Progenitor cell of endocrine pancreas (in vitro differentiated cells): Measurements from ENCODE around the gene FAM24B. TPM values are rescaled to one million over a fixed set of nuclear protein-coding genes. Genes with fewer than 3 reads are reported as not detected.
"Not testable (repeated sequence)": the region's sequence is repeated elsewhere in the genome, so short reads cannot be mapped to it uniquely, and the experiment has no call there.

Source experiments
- DNase-seq: peaks from one replicate; pipeline ENCODE4 v3.0.0; 2021; ENCODE audit warnings: low spot score; ENCODE audit not compliant: unreplicated experiment
- H3K27ac Mint-ChIP-seq: 2 replicates; pipeline ENCODE4 v1.8.0; 2021; ENCODE audit warnings: mild to moderate bottlenecking, moderate library complexity, mixed read lengths
- H3K27me3 Mint-ChIP-seq: 2 replicates; pipeline ENCODE4 v1.8.0; 2021; ENCODE audit warnings: mixed read lengths
- H3K36me3 Mint-ChIP-seq: 2 replicates; pipeline ENCODE4 v1.8.0; 2022; ENCODE audit warnings: mixed read lengths; ENCODE audit not compliant: insufficient read depth
- H3K4me1 Mint-ChIP-seq: 2 replicates; pipeline ENCODE4 v1.8.0; 2021; ENCODE audit warnings: low read depth, mixed read lengths
- H3K4me3 Mint-ChIP-seq: 2 replicates; pipeline ENCODE4 v1.8.0; 2021; ENCODE audit warnings: low read depth, mild to moderate bottlenecking, moderate library complexity, mixed read lengths
- H3K9me3 Mint-ChIP-seq: 2 replicates; pipeline ENCODE4 v1.8.0; 2021; ENCODE audit warnings: low read depth, mixed read lengths
- total RNA-seq: library from RNA; stranded (reverse); gene quantifications from 2 replicates; pipeline ENCODE4 v1.2.1, GENCODE V29; 2021
- TF ChIP-seq, protein P1 (sequence below): fragments of 200-600 bp; sonication (generic); IDR thresholded peaks from one replicate; pipeline ENCODE4 v1.5.0; 2021; ENCODE audit warnings: antibody characterized with exemption, mild to moderate bottlenecking; ENCODE audit not compliant: unreplicated experiment

FAM24B gene
- total RNA-seq, 1 donor from 2014 or later = not detected

DNA sequence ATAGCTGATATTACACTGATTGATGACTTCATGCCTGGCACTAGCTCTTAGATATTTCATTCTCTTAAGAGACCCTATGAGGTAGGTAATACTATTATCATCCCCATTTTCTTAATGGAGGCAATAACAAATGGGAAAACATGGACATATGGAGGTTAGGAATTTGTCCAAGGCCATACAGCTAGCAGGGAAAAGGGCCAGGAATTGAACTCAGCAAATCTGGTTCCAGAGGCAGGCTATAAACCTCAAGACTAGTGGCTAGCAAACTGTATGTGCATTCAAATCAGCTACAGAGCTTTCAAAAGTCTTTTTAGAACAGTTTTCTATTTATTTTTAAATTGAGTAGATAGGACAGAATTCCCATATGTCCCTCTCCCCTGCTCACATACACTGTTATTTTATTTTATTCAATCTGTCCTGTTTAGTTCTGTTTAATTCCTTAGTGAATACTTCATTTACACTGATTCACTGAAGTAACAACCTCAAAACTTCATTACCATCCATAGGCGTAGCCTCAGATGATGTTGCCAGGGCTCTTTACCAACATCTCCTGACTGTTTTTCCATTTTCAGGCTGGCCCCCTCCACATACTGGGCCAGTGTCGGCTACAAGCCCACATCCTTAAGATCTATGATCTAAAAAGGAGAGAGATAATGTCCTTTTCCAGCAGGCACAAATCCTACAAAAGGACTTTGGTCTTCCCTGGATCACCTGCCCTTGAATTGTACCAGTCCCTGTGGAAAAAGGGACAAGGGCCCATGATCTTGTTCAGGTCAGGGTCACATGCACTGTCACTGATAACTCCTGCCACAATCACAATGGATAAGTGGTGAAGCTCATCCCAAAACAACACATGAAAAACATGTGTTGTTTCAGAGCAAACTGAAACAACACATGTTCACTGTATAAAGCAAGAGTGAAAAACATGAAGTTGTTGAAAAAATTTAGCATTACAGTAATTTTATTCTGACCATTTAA lies 15.9 kb downstream of the FAM24B start:
- Mint-ChIP-seq H3K9me3 (peaks cover 11% of the 10 kb centered on the region), H3K4me1 (no peaks in the 10 kb centered on the region), H3K27ac (no peak overlapping the region), H3K36me3 (peaks cover 2% of the 10 kb centered on the region), H3K4me3 (no peak overlapping the region), H3K27me3 (no peaks in the 10 kb centered on the region)
- no peak for DNase-seq
- TF ChIP-seq, protein P1, sequence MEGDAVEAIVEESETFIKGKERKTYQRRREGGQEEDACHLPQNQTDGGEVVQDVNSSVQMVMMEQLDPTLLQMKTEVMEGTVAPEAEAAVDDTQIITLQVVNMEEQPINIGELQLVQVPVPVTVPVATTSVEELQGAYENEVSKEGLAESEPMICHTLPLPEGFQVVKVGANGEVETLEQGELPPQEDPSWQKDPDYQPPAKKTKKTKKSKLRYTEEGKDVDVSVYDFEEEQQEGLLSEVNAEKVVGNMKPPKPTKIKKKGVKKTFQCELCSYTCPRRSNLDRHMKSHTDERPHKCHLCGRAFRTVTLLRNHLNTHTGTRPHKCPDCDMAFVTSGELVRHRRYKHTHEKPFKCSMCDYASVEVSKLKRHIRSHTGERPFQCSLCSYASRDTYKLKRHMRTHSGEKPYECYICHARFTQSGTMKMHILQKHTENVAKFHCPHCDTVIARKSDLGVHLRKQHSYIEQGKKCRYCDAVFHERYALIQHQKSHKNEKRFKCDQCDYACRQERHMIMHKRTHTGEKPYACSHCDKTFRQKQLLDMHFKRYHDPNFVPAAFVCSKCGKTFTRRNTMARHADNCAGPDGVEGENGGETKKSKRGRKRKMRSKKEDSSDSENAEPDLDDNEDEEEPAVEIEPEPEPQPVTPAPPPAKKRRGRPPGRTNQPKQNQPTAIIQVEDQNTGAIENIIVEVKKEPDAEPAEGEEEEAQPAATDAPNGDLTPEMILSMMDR = no peak

DNA sequence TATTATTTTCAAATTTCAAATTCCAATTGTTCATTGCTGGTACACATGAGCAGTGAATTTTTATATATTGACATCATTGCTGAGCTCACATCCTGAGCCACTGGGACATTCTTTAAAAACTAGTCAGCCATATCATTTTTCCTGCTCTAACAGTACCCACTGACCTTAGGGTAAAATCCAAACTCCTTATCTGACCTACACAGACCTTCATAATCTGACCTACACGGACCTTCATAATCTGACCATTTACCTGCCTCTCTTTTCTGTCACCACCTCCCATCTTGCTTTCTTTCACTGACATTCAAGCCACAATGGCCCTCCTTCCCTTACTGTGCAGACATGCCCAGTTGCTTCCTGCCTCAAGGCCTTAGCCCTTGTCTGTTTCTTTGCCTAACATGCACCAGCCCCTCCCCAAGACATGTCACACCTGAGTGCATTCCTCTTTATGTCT lies 17.6 kb downstream of the FAM24B start:
- TF ChIP-seq, protein P1 = no peak
- H3K27ac Mint-ChIP-seq = no peak overlapping the region

DNA sequence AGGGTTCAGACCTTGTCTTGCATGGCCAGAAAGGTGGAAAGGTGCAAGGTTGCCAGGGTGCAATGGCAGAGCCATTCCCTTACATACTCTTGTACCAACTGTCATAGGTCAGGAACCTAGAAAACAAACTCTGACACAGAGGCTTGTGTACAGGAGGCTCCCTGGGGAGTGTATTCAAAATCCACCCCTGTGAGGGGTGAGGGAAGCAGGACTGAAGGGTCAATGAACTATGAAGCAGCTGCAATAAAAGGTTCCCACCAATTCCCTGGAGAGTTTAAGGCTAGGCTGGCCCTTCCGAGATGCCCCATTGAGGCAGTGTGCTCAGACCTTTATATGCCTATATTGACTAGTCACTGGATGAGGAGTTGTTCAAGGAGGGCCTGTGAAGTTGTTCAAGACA lies 19.9 kb downstream of the FAM24B start:
- Mint-ChIP-seq H3K27ac (no peak overlapping the region), H3K4me1 (no peaks in the 10 kb centered on the region), H3K4me3 (no peak overlapping the region), H3K36me3 (no peaks in the 10 kb centered on the region), H3K27me3 (peaks cover 11% of the 10 kb centered on the region), H3K9me3 (no peaks in the 10 kb centered on the region)
- DNase-seq = no peak
- TF ChIP-seq, protein P1 = no peak

More for the DNA sequence above, 17.6 kb downstream of the FAM24B start:
- no peak for DNase-seq
- no peaks in the 10 kb centered on the region for H3K27me3 Mint-ChIP-seq
- peaks cover 2% of the 10 kb centered on the region for H3K36me3 Mint-ChIP-seq
- peaks cover 3% of the 10 kb centered on the region for H3K9me3 Mint-ChIP-seq
- H3K4me1 Mint-ChIP-seq = no peaks in the 10 kb centered on the region
- H3K4me3 Mint-ChIP-seq = no peak overlapping the region

DNA sequence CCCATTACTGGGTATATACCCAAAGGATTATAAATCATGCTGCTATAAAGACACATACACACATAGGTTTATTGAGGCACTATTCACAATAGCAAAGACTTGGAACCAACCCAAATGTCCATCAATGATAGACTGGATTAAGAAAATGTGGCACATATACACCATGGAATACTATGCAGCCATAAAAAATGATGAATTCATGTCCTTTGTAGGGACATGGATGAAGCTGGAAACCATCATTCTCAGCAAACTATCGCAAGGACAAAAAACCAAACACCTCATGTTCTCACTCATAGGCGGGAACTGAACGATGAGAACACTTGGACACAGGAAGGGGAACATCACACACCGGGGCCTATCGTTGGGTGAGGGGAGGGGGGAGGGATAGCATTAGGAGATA lies 21.3 kb downstream of the FAM24B start:
- not testable (repeated sequence) for H3K27ac Mint-ChIP-seq, H3K36me3 Mint-ChIP-seq, H3K9me3 Mint-ChIP-seq, H3K4me1 Mint-ChIP-seq, H3K4me3 Mint-ChIP-seq, DNase-seq
- peaks cover 14% of the 10 kb centered on the region for H3K27me3 Mint-ChIP-seq

DNA sequence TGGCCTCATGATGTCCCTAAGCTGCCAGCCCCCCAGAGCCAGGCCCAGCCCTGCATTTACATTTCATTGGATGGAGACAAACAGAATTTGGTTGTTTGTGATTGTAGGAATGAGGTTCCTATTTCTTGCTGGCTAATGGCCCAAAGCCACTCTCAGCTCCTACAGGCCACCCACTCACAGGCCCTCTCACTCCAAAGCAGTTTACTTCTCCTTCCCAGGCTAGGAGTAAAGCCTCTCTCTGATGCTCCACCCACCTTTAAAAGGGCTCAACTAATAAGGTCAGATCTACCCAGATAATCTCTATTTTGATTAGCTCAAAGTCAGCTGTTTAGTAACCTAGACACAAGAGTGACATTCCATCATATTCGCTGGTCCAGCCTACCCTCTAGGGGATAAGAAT lies 22.5 kb downstream of the FAM24B start:
- Mint-ChIP-seq H3K27ac (no peak overlapping the region), H3K4me3 (no peak overlapping the region), H3K36me3 (no peaks in the 10 kb centered on the region), H3K9me3 (no peaks in the 10 kb centered on the region), H3K4me1 (no peaks in the 10 kb centered on the region), H3K27me3 (peaks cover 14% of the 10 kb centered on the region)
- no peak for DNase-seq
- TF ChIP-seq, protein P1 = no peak
